Hepatocyte (in vitro differentiated cells): ENCODE results near the gene SYNGR1.
"Not testable (repeated sequence)": the region's sequence is repeated elsewhere in the genome, so short reads cannot be mapped to it uniquely, and the experiment has no call there.

Experiments
- CTCF ChIP-seq: fragments of 200-600 bp; sonication (generic); IDR thresholded peaks from 2 replicates; pipeline ENCODE4 v1.5.1; 2016; ENCODE audit warnings: antibody characterized with exemption, mild to moderate bottlenecking; ENCODE audit not compliant: poor library complexity
- EZH2phosphoT487 ChIP-seq: fragments of 200-600 bp; sonication (generic); IDR thresholded peaks from one replicate; pipeline ENCODE4 v1.6.1; 2018; ENCODE audit warnings: antibody characterized with exemption, mild to moderate bottlenecking, low read depth, moderate library complexity; ENCODE audit not compliant: unreplicated experiment, severe bottlenecking

GRCh38 chr22:39320616-39321029 lies 29.2 kb upstream of the SYNGR1 start:
- not testable (repeated sequence) for TF ChIP-seq CTCF, EZH2phosphoT487
